Fibroblast of lung (primary cell): ENCODE data around the gene PABPC1L. TPM values are rescaled to one million over a fixed set of nuclear protein-coding genes. Genes with fewer than 3 reads are reported as not detected.
A peak's percentile ranks its signal among the peaks of the same experiment; 100 is the strongest.

Experiments used
- DNase-seq, 2 donors: peaks; one replicate each; pipeline versions ENCODE4 v3.0.0 to v3.0.0-alpha.2; 2010; ENCODE audit warnings: low read depth in 2 of 2
- H2AFZ ChIP-seq: 2 replicates; pipeline ENCODE4 v1.5.1; 2012; ENCODE audit warnings: low read length, control low read depth, inconsistent platforms
- H3K27ac ChIP-seq: 2 replicates; pipeline ENCODE4 v1.5.1; 2011; ENCODE audit warnings: low read length, control low read depth; ENCODE audit not compliant: insufficient read depth
- H3K27me3 ChIP-seq: 2 replicates; pipeline ENCODE4 v1.5.1; 2011; ENCODE audit warnings: mild to moderate bottlenecking, low read length; ENCODE audit not compliant: control insufficient read depth, insufficient read depth
- H3K36me3 ChIP-seq: 2 replicates; pipeline ENCODE4 v1.5.1; 2011; ENCODE audit warnings: low read length; ENCODE audit not compliant: control insufficient read depth, insufficient read depth
- H3K4me1 ChIP-seq: 2 replicates; pipeline ENCODE4 v1.5.1; 2011; ENCODE audit warnings: low read length; ENCODE audit not compliant: control insufficient read depth, insufficient read depth; ENCODE audit errors: extremely low read depth
- H3K4me2 ChIP-seq: 2 replicates; pipeline ENCODE4 v1.5.1; 2011; ENCODE audit warnings: low read length, control low read depth; ENCODE audit not compliant: insufficient read depth; ENCODE audit errors: extremely low read depth
- H3K4me3 ChIP-seq, 4 experiments: fragments of 200-600 bp in 1 of 4; sonication (generic) in 1 of 4; replicated peaks in 1 of 4; 2 replicates each; pipeline ENCODE4 v1.5.1; 2011 to 2016; ENCODE audit warnings: low read length in 4 of 4, low read depth in 3 of 4, mild to moderate bottlenecking in 3 of 4, control low read depth in 2 of 4, inconsistent platforms in 1 of 4, mixed read lengths in 1 of 4; ENCODE audit not compliant: insufficient read depth in 1 of 4; ENCODE audit errors: control extremely low read depth in 1 of 4
- H3K79me2 ChIP-seq: 2 replicates; pipeline ENCODE4 v1.5.1; 2012; ENCODE audit warnings: mild to moderate bottlenecking, low read length, inconsistent platforms; ENCODE audit not compliant: control insufficient read depth, insufficient read depth
- H3K9ac ChIP-seq: 2 replicates; pipeline ENCODE4 v1.5.1; 2011; ENCODE audit warnings: mild to moderate bottlenecking, low read length, control low read depth; ENCODE audit not compliant: insufficient read depth
- H3K9me3 ChIP-seq: 2 replicates; pipeline ENCODE4 v1.5.1; 2012; ENCODE audit warnings: low read depth, low read length; ENCODE audit not compliant: control insufficient read depth, insufficient read depth
- H4K20me1 ChIP-seq: 2 replicates; pipeline ENCODE4 v1.5.1; 2011; ENCODE audit warnings: low read length; ENCODE audit not compliant: control insufficient read depth, insufficient read depth; ENCODE audit errors: extremely low read depth
- CTCF ChIP-seq, 2 donors: IDR thresholded peaks in 1 of 2; conservative IDR thresholded peaks in 1 of 2; 1 replicate in 1 of 2; 2 replicates in 1 of 2; pipeline ENCODE4 v1.5.1; 2011 to 2012; ENCODE audit warnings: low read length in 2 of 2, control low read depth in 1 of 2, inconsistent platforms in 1 of 2, low read depth in 1 of 2, mild to moderate bottlenecking in 1 of 2
- EZH2 ChIP-seq: IDR thresholded peaks from 2 replicates; pipeline ENCODE4 v1.5.1; 2012; ENCODE audit warnings: low read length, control low read depth, mild to moderate bottlenecking; ENCODE audit errors: missing control alignments
- polyA plus RNA-seq, 2 donors: library from polyadenylated mRNA; depleted of rRNA in 1 of 2; stranded (reverse) in 1 of 2; unstranded in 1 of 2; fragments of >200 nt; gene quantifications; 2 replicates each; pipeline ENCODE4 v1.2.1, GENCODE V29; 2011 to 2012; ENCODE audit warnings: missing spikeins in 1 of 2
- total RNA-seq: library from RNA; depleted of rRNA; stranded (reverse); fragments of >200 nt; gene quantifications from 2 replicates; pipeline ENCODE4 v1.2.1, GENCODE V29; 2014

Gene PABPC1L
- total and polyA plus RNA-seq, 2 donors (not counting 1 experiment from before 2014, with no cell fraction given), result 11.6 to 11.9 TPM

- peak overlapping the region; percentile 45 for H2AFZ ChIP-seq
- no peak for DNase-seq
- H3K9ac ChIP-seq, result peak overlapping the region; percentile 24
- peaks cover 3% of the 10 kb centered on the region for H3K79me2 ChIP-seq
- TF ChIP-seq EZH2 (no peak), CTCF (conservative IDR thresholded peaks at IDR 0.05 in 1 of 2, IDR thresholded peaks at IDR 0.05 in 1 of 2; ENCODE audit: low read depth in 1 of 2, low read length in 2 of 2) (no peak)
- no peaks in the 10 kb centered on the region for H4K20me1 ChIP-seq
- no peak overlapping the region for H3K27ac ChIP-seq
- no peaks in the 10 kb centered on the region for H3K9me3 ChIP-seq
- peak overlapping the region; percentile 82 for H3K4me2 ChIP-seq
- H3K27me3 ChIP-seq, result no peaks in the 10 kb centered on the region
- no peaks in the 10 kb centered on the region for H3K4me1 ChIP-seq
- H3K4me3 ChIP-seq, result peak overlapping the region; percentile 61 to 78 (median 68)
- H3K36me3 ChIP-seq, result peaks cover 5% of the 10 kb centered on the region
Observed at GRCh38 chr20:44910690-44911262, 916 bp downstream of the PABPC1L start.

GRCh38 chr20:44911264-44911921, 1.5 kb downstream of the PABPC1L start:
- no peak overlapping the region for H3K4me3 ChIP-seq

More at GRCh38 chr20:44911264-44911921, 1.5 kb downstream of the PABPC1L start:
- Histone ChIP-seq H3K79me2 (peaks cover 3% of the 10 kb centered on the region), H3K4me1 (no peaks in the 10 kb centered on the region), H3K27me3 (no peaks in the 10 kb centered on the region), H4K20me1 (no peaks in the 10 kb centered on the region), H3K4me2 (no peak overlapping the region), H3K9ac (no peak overlapping the region), H3K36me3 (peaks cover 5% of the 10 kb centered on the region), H3K27ac (no peak overlapping the region), H2AFZ (no peak overlapping the region), H3K9me3 (no peaks in the 10 kb centered on the region)
- TF ChIP-seq CTCF (conservative IDR thresholded peaks at IDR 0.05 in 1 of 2, IDR thresholded peaks at IDR 0.05 in 1 of 2; ENCODE audit: low read depth in 1 of 2, low read length in 2 of 2) (peak in 1 of 2 donors; percentile 40), EZH2 (no peak)
- peak; percentile 26 to 51 for DNase-seq
